NCI-H1417 (cell line): ENCODE data around the gene WIF1.
A peak's percentile ranks its signal among the peaks of the same experiment; 100 is the strongest.

Source experiments
- DNase-seq, 3 experiments: peaks; one replicate each; lab custom pipeline; 2025; lab: John Stamatoyannopoulos, UW

WIF1 gene

GRCh38 chr12:65122703-65123102 lies 1.6 kb upstream of the WIF1 start:
- DNase-seq, result peak in 1 of 3 experiments; percentile 59

- DNase-seq, result no peak
Observed at GRCh38 chr12:65121956-65122469, 908 bp upstream of the WIF1 start.

- no peak for DNase-seq
Observed at GRCh38 chr12:65119063-65119462, 2.0 kb downstream of the WIF1 start.

- DNase-seq, result no peak
Observed at GRCh38 chr12:65113621-65114035, 7.5 kb downstream of the WIF1 start.

- peak in 1 of 3 experiments; percentile 38 for DNase-seq
Observed at GRCh38 chr12:65106948-65107347, 14.2 kb downstream of the WIF1 start.

GRCh38 chr12:65100140-65100539 lies 21.0 kb downstream of the WIF1 start:
- DNase-seq, result peak in 1 of 3 experiments; percentile 41

- no peak for DNase-seq
Observed at GRCh38 chr12:65099182-65099581, 21.9 kb downstream of the WIF1 start.

- no peak for DNase-seq
Observed at GRCh38 chr12:65098364-65098763, 22.7 kb downstream of the WIF1 start.

- DNase-seq, result no peak
Observed at GRCh38 chr12:65094722-65095121, 26.4 kb downstream of the WIF1 start.

- DNase-seq, result no peak
Observed at GRCh38 chr12:65093606-65094005, 27.5 kb downstream of the WIF1 start.

- no peak for DNase-seq
Observed at GRCh38 chr12:65090461-65090860, 30.6 kb downstream of the WIF1 start.

GRCh38 chr12:65086236-65086635 lies 34.9 kb downstream of the WIF1 start:
- no peak for DNase-seq

- no peak for DNase-seq
Observed at GRCh38 chr12:65084579-65084978, 36.5 kb downstream of the WIF1 start.

- DNase-seq, result no peak
Observed at GRCh38 chr12:65083581-65083980, 37.5 kb downstream of the WIF1 start.

GRCh38 chr12:65082406-65082805 lies 38.7 kb downstream of the WIF1 start:
- DNase-seq, result peak in 2 of 3 experiments; percentile 21 to 72

GRCh38 chr12:65081496-65081895 lies 39.6 kb downstream of the WIF1 start:
- peak in 1 of 3 experiments; percentile 8 for DNase-seq

GRCh38 chr12:65074932-65075331 lies 46.2 kb downstream of the WIF1 start:
- DNase-seq, result no peak

- no peak for DNase-seq
Observed at GRCh38 chr12:65069336-65069735, 51.8 kb downstream of the WIF1 start.

GRCh38 chr12:65067383-65067782 lies 53.7 kb downstream of the WIF1 start:
- DNase-seq, result no peak

- peak in 1 of 3 experiments; percentile 32 for DNase-seq
Observed at GRCh38 chr12:65055859-65056258, 65.2 kb downstream of the WIF1 start.

GRCh38 chr12:65051218-65051617 lies 69.9 kb downstream of the WIF1 start:
- peak in 1 of 3 experiments; percentile 31 for DNase-seq

GRCh38 chr12:65045269-65045668 lies 75.8 kb downstream of the WIF1 start:
- DNase-seq, result no peak

GRCh38 chr12:65039301-65039700 lies 81.8 kb downstream of the WIF1 start:
- DNase-seq, result no peak

GRCh38 chr12:65025136-65025535 lies 96.0 kb downstream of the WIF1 start:
- DNase-seq, result peak in 1 of 3 experiments; percentile 69
